DMS 273 treated with DMSO at 0.1 percent for 48 hours (cell line): ENCODE measurements around the gene GCC1.

ENCODE experiments used
- DNase-seq: peaks from one replicate; lab custom pipeline; 2025; lab: John Stamatoyannopoulos, UW

The GCC1 gene

GRCh38 chr7:127536394-127536691 lies 49.1 kb downstream of the GCC1 start:
- DNase-seq, result no peak

GRCh38 chr7:127535546-127536393 lies 49.6 kb downstream of the GCC1 start:
- no peak for DNase-seq

- no peak for DNase-seq
Measured at GRCh38 chr7:127534636-127535035, 50.8 kb downstream of the GCC1 start.

- DNase-seq, result no peak
Measured at GRCh38 chr7:127532736-127533135, 52.7 kb downstream of the GCC1 start.

- no peak for DNase-seq
Measured at GRCh38 chr7:127532151-127532550, 53.2 kb downstream of the GCC1 start.
